GM18861 (cell line): ENCODE measurements around the gene C1QL2.

Experiments used
- ATAC-seq: cut with Tn5 transposase; IDR thresholded peaks from one replicate; pipeline ENCODE4 v1.9.1; 2021; ENCODE audit not compliant: unreplicated experiment

C1QL2 gene

GRCh38 chr2:119158563-119159347, at the start of gene C1QL2:
C1QL2 (minus strand) TSS chr2:119158751; CDS start chr2:119158269, 482 bp downstream.
- no peak for ATAC-seq

GRCh38 chr2:119207447-119207846, 48.9 kb upstream of the C1QL2 start:
- ATAC-seq: no peak

GRCh38 chr2:119206201-119206600, 47.6 kb upstream of the C1QL2 start:
- no peak for ATAC-seq

- ATAC-seq: no peak
Observed at GRCh38 chr2:119205001-119205706, 46.6 kb upstream of the C1QL2 start.

- ATAC-seq: no peak
Observed at GRCh38 chr2:119204525-119204924, 46.0 kb upstream of the C1QL2 start.

- ATAC-seq: peak; percentile 62
Observed at GRCh38 chr2:119202610-119203310, 44.2 kb upstream of the C1QL2 start.

GRCh38 chr2:119201815-119202214, 43.3 kb upstream of the C1QL2 start:
- ATAC-seq: no peak

GRCh38 chr2:119198240-119198840, 39.8 kb upstream of the C1QL2 start:
- no peak for ATAC-seq

- no peak for ATAC-seq
Observed at GRCh38 chr2:119197529-119198239, 39.1 kb upstream of the C1QL2 start.

- ATAC-seq: no peak
Observed at GRCh38 chr2:119197126-119197405, 38.5 kb upstream of the C1QL2 start.

- no peak for ATAC-seq
Observed at GRCh38 chr2:119196301-119197125, 38.0 kb upstream of the C1QL2 start.

- no peak for ATAC-seq
Observed at GRCh38 chr2:119195887-119196286, 37.3 kb upstream of the C1QL2 start.

- ATAC-seq: no peak
Observed at GRCh38 chr2:119195001-119195400, 36.5 kb upstream of the C1QL2 start.

- ATAC-seq: no peak
Observed at GRCh38 chr2:119192893-119193292, 34.3 kb upstream of the C1QL2 start.

- no peak for ATAC-seq
Observed at GRCh38 chr2:119190321-119191111, 32.0 kb upstream of the C1QL2 start.

GRCh38 chr2:119184512-119184911, 26.0 kb upstream of the C1QL2 start:
- no peak for ATAC-seq

GRCh38 chr2:119181791-119182445, 23.4 kb upstream of the C1QL2 start:
- no peak for ATAC-seq

- ATAC-seq: no peak
Observed at GRCh38 chr2:119181391-119181790, 22.8 kb upstream of the C1QL2 start.

- no peak for ATAC-seq
Observed at GRCh38 chr2:119180892-119181291, 22.3 kb upstream of the C1QL2 start.
